Stimulated activated CD8-positive, alpha-beta memory T cell treated with anti-CD3 and anti-CD28 coated beads, Interleukin-12 subunit alpha, Interleukin-12 subunit beta, amount 100 ng/mL, for 4 hours (primary cell): ENCODE measurements around the gene PGBD4.
"Not testable (repeated sequence)": the region's sequence is repeated elsewhere in the genome, so short reads cannot be mapped to it uniquely, and the experiment has no call there.

Source experiments
- DNase-seq: peaks from one replicate; pipeline ENCODE4 v3.0.0-alpha.2; 2020; ENCODE audit warnings: low read depth

The PGBD4 gene

GRCh38 chr15:34114215-34114614 lies 12.3 kb downstream of the PGBD4 start:
- no peak for DNase-seq

DNA sequence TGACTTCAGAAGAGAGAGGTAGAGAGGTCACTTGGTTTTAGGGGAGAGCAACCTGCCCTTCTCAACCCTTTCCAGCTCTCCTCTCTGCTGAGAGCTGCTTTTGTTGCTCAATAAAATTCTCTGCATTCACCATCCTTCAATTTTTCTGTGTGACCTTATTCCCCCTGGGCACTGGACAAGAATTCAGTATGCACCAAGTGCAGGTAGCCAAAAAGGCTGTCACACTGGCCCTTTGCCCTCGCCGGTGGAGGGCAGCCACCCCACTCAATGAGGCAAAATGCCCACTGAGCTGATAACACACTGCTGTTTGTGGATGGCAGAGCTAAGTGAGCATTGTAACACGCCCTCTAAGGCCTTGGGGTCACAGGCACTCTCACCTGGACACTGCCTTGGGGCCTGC lies 12.9 kb downstream of the PGBD4 start:
- no peak for DNase-seq

DNA sequence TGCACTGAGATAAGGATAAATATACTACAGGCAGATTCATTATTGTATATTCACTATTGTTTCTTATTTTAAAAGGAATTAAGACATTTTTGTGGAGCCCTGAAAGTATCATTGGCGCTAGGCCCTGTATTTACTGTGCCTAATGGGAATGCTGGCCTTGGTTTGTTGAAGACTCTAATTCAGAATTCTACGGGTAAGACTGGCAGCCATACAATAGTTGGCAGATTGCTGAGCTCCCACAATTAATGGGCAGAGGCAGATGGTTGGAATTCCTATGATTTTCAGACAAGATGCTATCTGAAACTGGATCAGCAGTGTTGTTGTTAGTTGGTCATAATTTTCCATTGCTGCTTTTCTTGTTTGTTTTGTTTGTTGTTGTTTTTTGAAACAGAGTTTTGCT lies 14.7 kb downstream of the PGBD4 start:
- DNase-seq = no peak

DNA sequence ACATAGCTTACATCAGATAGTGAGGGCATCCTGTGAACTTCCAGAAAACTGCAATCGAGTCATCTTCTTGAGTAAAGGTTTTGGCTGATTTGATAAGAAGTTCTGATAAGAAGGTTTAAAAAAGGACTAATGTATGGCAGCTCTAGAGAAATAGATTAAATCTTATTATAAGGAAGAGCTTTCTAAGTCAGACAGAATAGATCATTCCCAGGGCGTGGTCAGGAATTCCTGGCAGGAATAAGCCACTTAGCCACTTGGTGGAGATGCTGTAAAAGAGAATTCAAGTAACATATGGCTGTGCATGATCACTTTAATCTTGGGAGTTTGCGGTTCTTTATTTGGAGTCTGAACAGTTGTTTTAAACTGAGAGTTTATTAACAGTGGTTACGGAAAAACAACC lies 17.4 kb downstream of the PGBD4 start:
- DNase-seq = no peak

- DNase-seq = not testable (repeated sequence)
Measured at GRCh38 chr15:34120420-34120819, 18.5 kb downstream of the PGBD4 start.

DNA sequence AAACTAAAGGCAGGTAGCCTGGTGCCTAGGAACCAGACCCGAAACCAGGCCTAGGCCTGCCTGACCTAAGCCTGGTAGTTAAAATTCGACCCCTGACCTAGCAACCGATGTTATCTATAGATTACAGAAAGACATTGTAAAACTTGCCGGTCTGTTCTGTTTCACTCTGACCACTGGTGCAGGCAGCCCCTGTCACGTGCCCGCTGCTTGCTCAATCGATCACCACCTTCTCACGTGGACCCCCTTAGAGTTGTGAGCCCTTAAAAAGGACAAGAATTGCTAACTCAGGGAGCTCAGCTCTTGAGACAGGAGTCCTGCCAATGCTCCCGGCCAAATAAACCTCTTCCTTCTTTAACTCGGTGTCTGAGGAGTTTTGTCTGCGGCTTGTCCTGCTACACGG lies 19.9 kb downstream of the PGBD4 start:
- DNase-seq = not testable (repeated sequence)

GRCh38 chr15:34122771-34123183 lies 20.9 kb downstream of the PGBD4 start:
- DNase-seq = no peak

DNA sequence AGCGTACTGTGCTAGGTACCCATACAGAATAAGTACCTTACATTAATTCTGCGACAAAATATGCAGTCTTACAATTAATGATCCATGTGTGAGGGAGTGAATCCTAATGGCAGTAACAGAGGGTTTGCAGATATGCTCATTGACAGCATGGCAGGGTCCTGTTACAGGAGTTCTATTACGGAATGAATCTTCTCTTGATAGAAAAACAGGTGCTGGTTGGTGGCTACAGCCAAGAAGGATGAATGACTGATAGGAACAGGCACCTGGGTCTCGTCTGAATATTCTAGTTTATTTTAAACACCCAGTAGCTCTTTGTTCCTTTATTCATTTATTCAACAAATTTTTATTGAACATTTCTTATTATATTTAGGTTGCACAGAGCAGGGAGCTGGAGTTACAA lies 22.8 kb downstream of the PGBD4 start:
- DNase-seq = no peak

GRCh38 chr15:34125945-34126344 lies 24.1 kb downstream of the PGBD4 start:
- DNase-seq = no peak

DNA sequence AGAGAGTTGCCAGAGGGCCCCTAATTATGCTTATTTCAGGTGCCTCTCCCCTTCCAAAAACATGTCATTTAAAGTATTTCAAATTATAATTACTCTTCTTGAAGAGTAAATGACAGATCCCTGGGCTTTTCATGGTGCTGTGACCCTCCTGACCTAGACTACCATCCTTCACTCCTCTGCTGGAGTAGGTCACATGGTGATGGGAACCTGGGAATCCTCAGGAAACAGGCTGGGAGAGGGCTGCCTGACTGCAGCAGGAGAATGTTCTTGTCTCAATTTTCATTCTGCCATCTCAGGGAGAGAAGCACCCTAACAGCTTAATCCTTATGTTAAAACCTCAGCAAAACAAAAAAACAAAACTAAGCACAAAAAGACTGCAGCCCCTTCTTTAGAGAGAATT lies 24.6 kb downstream of the PGBD4 start:
- DNase-seq = no peak

DNA sequence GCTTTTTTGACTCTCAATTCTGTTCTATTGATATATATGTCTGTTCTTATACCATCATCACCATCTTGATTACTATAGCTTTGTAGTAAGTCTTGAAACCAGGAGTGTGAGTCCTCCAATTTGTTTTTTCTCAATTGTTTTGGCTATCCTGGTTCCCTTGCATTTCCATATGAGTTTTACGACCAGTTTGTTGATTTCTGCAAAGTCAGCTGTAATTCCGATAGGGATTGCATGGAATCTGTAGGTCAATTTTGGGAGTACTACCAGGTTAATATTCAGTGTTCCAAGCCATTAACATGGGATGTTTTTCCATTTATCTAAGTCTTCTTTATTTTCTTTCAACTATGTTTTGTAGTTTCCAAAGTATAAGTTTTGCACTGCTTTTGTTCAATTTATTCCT lies 27.0 kb downstream of the PGBD4 start:
- DNase-seq = no peak

DNA sequence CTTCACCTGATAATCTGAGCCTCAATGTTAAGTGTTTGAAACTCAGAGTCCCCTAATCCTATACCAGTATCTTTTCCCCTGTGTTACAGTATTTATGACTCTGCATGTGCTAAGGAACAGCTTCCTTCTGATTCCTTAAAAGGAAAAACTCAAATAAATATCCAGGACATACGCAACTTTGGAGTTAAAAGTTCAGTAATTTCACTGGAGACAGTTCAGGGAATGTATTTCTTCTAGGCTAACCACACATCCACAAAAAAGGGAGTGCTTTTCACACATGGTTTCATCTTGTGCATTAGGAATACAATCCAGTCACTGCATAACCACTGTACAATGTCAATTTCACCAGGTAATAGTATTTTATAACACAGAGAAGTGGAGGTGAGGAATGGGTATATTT lies 31.0 kb downstream of the PGBD4 start:
- DNase-seq = no peak

DNA sequence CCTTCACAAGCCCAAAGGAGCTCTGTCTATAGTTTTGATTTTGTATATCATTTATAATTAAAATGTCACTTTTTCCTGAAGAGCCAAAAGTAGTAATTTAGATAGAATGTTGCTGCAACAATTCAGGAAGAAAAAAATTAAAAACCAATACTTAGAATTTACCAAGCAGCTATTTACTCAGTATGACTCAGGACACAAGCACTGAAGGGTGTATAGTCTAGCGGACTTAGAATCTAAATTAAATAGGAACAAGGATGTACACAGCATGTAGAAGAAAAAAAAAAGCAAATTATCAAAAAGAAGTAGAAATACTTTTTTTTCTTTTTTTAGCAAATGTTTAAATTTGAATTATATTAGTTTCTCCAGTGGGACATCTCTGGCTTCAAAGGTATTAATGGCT lies 31.6 kb downstream of the PGBD4 start:
- DNase-seq = no peak

- no peak for DNase-seq
Measured at GRCh38 chr15:34147371-34148140, 45.7 kb downstream of the PGBD4 start.

DNA sequence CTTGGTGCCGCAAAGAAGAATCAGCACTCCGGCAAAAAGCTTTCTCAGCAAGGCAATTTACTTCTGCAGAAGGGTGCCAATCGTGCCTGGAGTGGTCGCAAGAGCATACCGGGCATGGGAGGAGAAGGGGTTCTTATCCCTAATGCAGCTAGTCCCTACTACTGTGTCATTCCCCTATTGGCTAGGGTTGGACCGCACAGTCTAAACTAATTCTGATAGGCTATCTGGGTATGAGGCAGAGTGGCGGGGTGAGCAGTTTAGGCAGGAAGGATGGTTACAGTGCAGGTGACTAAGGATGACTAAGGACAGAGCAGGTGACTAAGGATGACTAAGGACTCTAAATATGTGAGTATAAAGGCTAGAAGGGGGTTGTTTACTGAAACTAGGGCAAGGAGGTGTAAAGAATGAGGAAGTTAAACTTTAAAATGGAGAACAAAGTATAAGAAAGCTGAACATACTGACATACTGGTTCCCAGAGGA lies 52.9 kb downstream of the PGBD4 start:
- DNase-seq = no peak

DNA sequence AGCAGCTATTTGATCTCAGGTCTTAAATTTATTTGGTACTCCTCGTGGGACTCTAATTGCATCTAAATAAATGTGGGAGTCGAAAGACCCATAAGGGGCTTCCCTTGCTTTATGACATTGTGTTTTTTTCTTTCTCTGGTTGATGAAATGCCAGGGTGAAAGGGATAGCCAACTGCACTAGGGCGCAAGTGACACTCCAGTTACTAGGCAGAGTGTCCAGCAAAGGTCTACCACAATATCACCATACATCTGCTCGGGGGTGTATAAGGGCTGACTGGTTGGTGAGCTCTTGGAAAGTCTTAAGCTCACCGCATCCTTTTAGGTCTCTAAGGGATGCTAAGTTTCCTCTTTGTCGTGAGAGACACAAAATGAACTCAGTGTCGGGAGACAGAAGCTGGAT lies 54.0 kb downstream of the PGBD4 start:
- DNase-seq = no peak
